Panc1 (cell line): Measurements from ENCODE around the gene SLC6A19. TPM values are rescaled to one million over a fixed set of nuclear protein-coding genes. Genes with fewer than 3 reads are reported as not detected.

ENCODE experiments used
- ATAC-seq: fragments of 200-7000 bp; cut with Tn5 transposase; 2 replicates; pipeline ENCODE4 v1.9.1; 2020; ENCODE audit warnings: mild to moderate bottlenecking, moderate library complexity
- Bru-seq: library from RNA; stranded (reverse); fragments of 400-500 nt; gene quantifications from one replicate; lab custom pipeline; 2021; lab: Mats Ljungman, UMichigan
- BruChase-seq, 2 experiments: library from RNA; stranded (reverse); fragments of 400-500 nt; gene quantifications; one replicate each; lab custom pipeline; 2021; lab: Mats Ljungman, UMichigan
- BruUV-seq: library from RNA; stranded (reverse); fragments of 400-500 nt; replicated peaks from 2 replicates; lab custom pipeline; 2021; lab: Mats Ljungman, UMichigan
- CTCF ChIA-PET: fragments of 300-600 bp; sonication (Branson Sonifier 250); formaldehyde crosslinking; loops from one replicate; lab custom pipeline; 2022; ENCODE audit warnings: antibody characterized with exemption; lab: Charles Lee
- POLR2A ChIA-PET: fragments of 300-600 bp; sonication (Branson Sonifier 250); formaldehyde crosslinking; loops from one replicate; lab custom pipeline; 2022; ENCODE audit warnings: antibody characterized with exemption; lab: Charles Lee
- DNase-seq: peaks from one replicate; pipeline ENCODE4 v3.0.0-alpha.2; 2010; ENCODE audit warnings: low read depth, low spot score
- H3K27ac ChIP-seq: 2 replicates; pipeline ENCODE4 v1.5.1; 2011; ENCODE audit warnings: mild to moderate bottlenecking, low read length, inconsistent platforms
- H3K27me3 ChIP-seq: fragments of 200-500 bp; sonication (Bioruptor generic); 2 replicates; pipeline ENCODE4 v1.6.0; 2014; ENCODE audit warnings: low read length, inconsistent platforms; ENCODE audit not compliant: control insufficient read depth, insufficient read depth
- H3K36me3 ChIP-seq: fragments of 200-500 bp; sonication (Bioruptor generic); 2 replicates; pipeline ENCODE4 v1.5.1; 2014; ENCODE audit warnings: inconsistent platforms, mild to moderate bottlenecking, low read length, moderate library complexity; ENCODE audit not compliant: control insufficient read depth, insufficient read depth
- H3K4me1 ChIP-seq: 2 replicates; pipeline ENCODE4 v1.5.1; 2011; ENCODE audit warnings: inconsistent platforms, mild to moderate bottlenecking, low read length, moderate library complexity; ENCODE audit not compliant: control insufficient read depth, insufficient read depth
- H3K4me3 ChIP-seq, 2 experiments: 2 replicates each; pipeline ENCODE4 v1.5.1; 2011 to 2012; ENCODE audit warnings: low read depth in 2 of 2, low read length in 2 of 2, mild to moderate bottlenecking in 2 of 2, inconsistent platforms in 1 of 2, moderate library complexity in 1 of 2
- H3K9me3 ChIP-seq: fragments of 200-500 bp; sonication (Bioruptor generic); 2 replicates; pipeline ENCODE4 v1.5.1; 2014; ENCODE audit warnings: low read depth, mild to moderate bottlenecking, inconsistent platforms, low read length, moderate library complexity; ENCODE audit not compliant: control insufficient read depth, insufficient read depth
- POLR2AphosphoS5 ChIP-seq: IDR thresholded peaks from 2 replicates; pipeline ENCODE4 v1.6.1; 2012; ENCODE audit warnings: mild to moderate bottlenecking, low read depth, low read length, moderate library complexity
- SIN3A ChIP-seq: IDR thresholded peaks from 2 replicates; pipeline ENCODE4 v1.6.1; 2012; ENCODE audit warnings: low read depth, mild to moderate bottlenecking, low read length, moderate library complexity, borderline replicate concordance; ENCODE audit not compliant: insufficient read depth
- TCF7L2 ChIP-seq: IDR thresholded peaks from 2 replicates; pipeline ENCODE4 v1.6.1; 2011; ENCODE audit warnings: mild to moderate bottlenecking, low read depth, low read length, inconsistent platforms
- in situ Hi-C: cut with HindIII; loops from 2 replicates; pipeline ENCODE4 v1.10.0; 2016; ENCODE audit warnings: low sequenced_read_pairs, low pct_unique_long_range_greater_than_20kb
- intact Hi-C: fragments of 100-400 bp; cut with micrococcal nuclease; formaldehyde crosslinking; loops from one replicate; pipeline ENCODE4 v1.10.0; 2022; ENCODE audit not compliant: unreplicated experiment
- long read RNA-seq: library from polyadenylated mRNA; unstranded; transcript quantifications from one replicate; pipeline ENCODE4 v2.0.0, GENCODE V29; 2021; ENCODE audit not compliant: unreplicated experiment
- polyA plus RNA-seq: library from polyadenylated mRNA; unstranded; fragments of >200 nt; gene quantifications from one replicate; pipeline ENCODE4 v1.2.1, GENCODE V29; 2012; ENCODE audit warnings: missing spikeins; ENCODE audit not compliant: insufficient read length
- total RNA-seq: library from RNA; stranded (reverse); gene quantifications from one replicate; pipeline ENCODE4 v1.2.1, GENCODE V29; 2021; ENCODE audit not compliant: unreplicated experiment
- TF ChIP-seq, protein P1 (sequence below): fragments of 450-650 bp; IDR thresholded peaks from 2 replicates; pipeline ENCODE4 v1.5.1; 2017; ENCODE audit warnings: mild to moderate bottlenecking
- TF ChIP-seq, protein P2 (sequence below), 2 experiments: IDR thresholded peaks; 2 replicates each; pipeline ENCODE4 v1.6.1; 2011 to 2012; ENCODE audit warnings: low read depth in 2 of 2, control low read depth in 1 of 2, low read length in 1 of 2, mild to moderate bottlenecking in 1 of 2, moderate library complexity in 1 of 2; ENCODE audit not compliant: insufficient read depth in 1 of 2

The SLC6A19 gene
- total RNA-seq, result 0.23 TPM
- 0.44 TPM for polyA plus RNA-seq
- percentile 12 among the genes with signal in this experiment for Bru-seq, nascent RNA
- percentile 12 among the genes with signal in this experiment for BruChase-seq, experiment 1, labeled RNA remaining after a 2-hour chase
- percentile 19 among the genes with signal in this experiment for BruChase-seq, experiment 2, labeled RNA remaining after a 6-hour chase
- long read RNA-seq, partial matches to known transcripts, result 1 of 2 reads
- long read RNA-seq, other reads (novel, unspliced or antisense), result 1 of 2 reads

DNA sequence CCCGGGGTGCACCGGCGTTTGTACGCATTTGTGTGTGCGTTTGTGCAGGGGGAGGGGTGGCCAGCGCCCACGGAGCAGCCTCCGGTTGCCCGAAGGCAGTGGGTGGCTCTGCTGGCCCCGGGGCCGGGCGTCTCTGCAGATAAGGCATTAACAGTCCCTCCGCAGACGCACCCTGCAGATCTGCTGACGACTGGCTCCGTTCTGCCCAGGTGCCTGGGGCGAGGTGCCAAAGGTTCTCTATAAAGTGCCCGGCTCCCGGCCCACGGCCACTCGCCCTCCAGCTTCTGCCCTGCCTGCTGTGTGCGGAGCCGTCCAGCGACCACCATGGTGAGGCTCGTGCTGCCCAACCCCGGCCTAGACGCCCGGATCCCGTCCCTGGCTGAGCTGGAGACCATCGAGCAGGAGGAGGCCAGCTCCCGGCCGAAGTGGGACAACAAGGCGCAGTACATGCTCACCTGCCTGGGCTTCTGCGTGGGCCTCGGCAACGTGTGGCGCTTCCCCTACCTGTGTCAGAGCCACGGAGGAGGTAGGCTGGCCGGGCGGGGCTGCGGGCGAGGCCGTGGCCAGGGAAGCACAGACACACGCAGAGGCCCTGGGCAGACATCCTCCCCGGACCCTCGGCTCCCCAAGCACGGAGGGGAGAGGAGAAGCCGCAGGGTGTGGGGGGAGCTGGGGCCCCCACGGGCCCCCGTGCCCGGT, at the start of gene SLC6A19:
Gene SLC6A19 (plus strand): TSS at position 269 of the 699 bp plus-strand sequence. CDS start 56 bp downstream, at position 325.
- TF ChIP-seq TCF7L2 (no peak), SIN3A (no peak)
- TF ChIP-seq, protein P1, sequence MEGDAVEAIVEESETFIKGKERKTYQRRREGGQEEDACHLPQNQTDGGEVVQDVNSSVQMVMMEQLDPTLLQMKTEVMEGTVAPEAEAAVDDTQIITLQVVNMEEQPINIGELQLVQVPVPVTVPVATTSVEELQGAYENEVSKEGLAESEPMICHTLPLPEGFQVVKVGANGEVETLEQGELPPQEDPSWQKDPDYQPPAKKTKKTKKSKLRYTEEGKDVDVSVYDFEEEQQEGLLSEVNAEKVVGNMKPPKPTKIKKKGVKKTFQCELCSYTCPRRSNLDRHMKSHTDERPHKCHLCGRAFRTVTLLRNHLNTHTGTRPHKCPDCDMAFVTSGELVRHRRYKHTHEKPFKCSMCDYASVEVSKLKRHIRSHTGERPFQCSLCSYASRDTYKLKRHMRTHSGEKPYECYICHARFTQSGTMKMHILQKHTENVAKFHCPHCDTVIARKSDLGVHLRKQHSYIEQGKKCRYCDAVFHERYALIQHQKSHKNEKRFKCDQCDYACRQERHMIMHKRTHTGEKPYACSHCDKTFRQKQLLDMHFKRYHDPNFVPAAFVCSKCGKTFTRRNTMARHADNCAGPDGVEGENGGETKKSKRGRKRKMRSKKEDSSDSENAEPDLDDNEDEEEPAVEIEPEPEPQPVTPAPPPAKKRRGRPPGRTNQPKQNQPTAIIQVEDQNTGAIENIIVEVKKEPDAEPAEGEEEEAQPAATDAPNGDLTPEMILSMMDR, result no peak
- TF ChIP-seq, protein P2, sequence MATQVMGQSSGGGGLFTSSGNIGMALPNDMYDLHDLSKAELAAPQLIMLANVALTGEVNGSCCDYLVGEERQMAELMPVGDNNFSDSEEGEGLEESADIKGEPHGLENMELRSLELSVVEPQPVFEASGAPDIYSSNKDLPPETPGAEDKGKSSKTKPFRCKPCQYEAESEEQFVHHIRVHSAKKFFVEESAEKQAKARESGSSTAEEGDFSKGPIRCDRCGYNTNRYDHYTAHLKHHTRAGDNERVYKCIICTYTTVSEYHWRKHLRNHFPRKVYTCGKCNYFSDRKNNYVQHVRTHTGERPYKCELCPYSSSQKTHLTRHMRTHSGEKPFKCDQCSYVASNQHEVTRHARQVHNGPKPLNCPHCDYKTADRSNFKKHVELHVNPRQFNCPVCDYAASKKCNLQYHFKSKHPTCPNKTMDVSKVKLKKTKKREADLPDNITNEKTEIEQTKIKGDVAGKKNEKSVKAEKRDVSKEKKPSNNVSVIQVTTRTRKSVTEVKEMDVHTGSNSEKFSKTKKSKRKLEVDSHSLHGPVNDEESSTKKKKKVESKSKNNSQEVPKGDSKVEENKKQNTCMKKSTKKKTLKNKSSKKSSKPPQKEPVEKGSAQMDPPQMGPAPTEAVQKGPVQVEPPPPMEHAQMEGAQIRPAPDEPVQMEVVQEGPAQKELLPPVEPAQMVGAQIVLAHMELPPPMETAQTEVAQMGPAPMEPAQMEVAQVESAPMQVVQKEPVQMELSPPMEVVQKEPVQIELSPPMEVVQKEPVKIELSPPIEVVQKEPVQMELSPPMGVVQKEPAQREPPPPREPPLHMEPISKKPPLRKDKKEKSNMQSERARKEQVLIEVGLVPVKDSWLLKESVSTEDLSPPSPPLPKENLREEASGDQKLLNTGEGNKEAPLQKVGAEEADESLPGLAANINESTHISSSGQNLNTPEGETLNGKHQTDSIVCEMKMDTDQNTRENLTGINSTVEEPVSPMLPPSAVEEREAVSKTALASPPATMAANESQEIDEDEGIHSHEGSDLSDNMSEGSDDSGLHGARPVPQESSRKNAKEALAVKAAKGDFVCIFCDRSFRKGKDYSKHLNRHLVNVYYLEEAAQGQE (IDR thresholded peaks at IDR 0.05; ENCODE audit: insufficient read depth in 1 of 2, low read depth in 2 of 2, low read length in 1 of 2), result no peak
- ChIA-PET CTCF (interaction anchor here (0.5 to 0.6 kb wide), 3 partner anchors 44 to 482 kb away, joined by 3 to 4 read pairs (median 3); no protein-coding TSS in a partner anchor), POLR2A (no interaction called here)
- H3K27ac ChIP-seq, result no peak within 1 kb of the TSS
- peaks cover 4% of the 10 kb centered on the region for H3K4me1 ChIP-seq
- in situ Hi-C loops, result no loop called here
- H3K4me3 ChIP-seq, result no peak within 1 kb of the TSS
- no peaks in the 10 kb centered on the region for H3K27me3 ChIP-seq
- intact Hi-C loops, result no loop called here
- no peaks in the 10 kb centered on the region for H3K36me3 ChIP-seq
- H3K9me3 ChIP-seq, result no peaks in the 10 kb centered on the region
- no TSS peak for BruUV-seq
- ATAC-seq (no peak), DNase-seq (no peak)

DNA sequence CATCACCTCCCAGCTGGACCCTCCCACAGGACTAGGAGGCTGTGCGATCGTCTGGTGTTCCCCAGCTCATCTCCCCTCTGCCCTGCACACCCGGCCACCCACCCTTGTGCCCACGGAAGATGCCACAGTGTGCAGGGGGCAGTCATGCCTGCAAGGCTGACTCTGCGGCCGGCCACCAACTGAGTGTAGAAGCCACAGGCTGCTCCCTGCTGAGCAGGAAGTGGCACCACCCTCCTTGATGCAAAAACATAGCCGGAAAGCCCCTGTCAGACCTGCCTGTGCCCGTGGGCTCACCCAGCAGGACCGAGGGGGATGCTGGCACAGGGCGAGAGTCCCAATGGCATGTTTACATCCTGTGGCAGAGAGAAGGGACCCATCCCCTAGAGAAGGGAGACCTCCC, 49.2 kb upstream of the SLC6A19 start:
- no peaks in the 10 kb centered on the region for H3K9me3 ChIP-seq
- CTCF ChIA-PET, result interaction anchor here (0.6 kb wide), 1 partner anchor 9 kb away, joined by 3 read pairs; no protein-coding TSS in a partner anchor
- H3K36me3 ChIP-seq, result no peaks in the 10 kb centered on the region
- intact Hi-C loops, result no loop called here
- H3K4me1 ChIP-seq, result peaks cover 53% of the 10 kb centered on the region
- no TSS peak for BruUV-seq
- DNase-seq, result no peak
- in situ Hi-C loops, result no loop called here
- POLR2A ChIA-PET, result interaction anchor here (0.7 kb wide), 1 partner anchor 50 kb away, joined by 3 read pairs; no protein-coding TSS in a partner anchor
- TF ChIP-seq POLR2AphosphoS5, result no peak; the same call in 1 of the 2 replicates
- no peak for TF ChIP-seq SIN3A
- no peak; the same call in 1 of the 2 replicates for TF ChIP-seq TCF7L2
- TF ChIP-seq, protein P1, result no peak
- TF ChIP-seq, protein P2 (IDR thresholded peaks at IDR 0.05; ENCODE audit: insufficient read depth in 1 of 2, low read depth in 2 of 2, low read length in 1 of 2), result no peak
- no peak overlapping the region; a peak in 1 of 4 replicates for H3K4me3 ChIP-seq
- no peaks in the 10 kb centered on the region for H3K27me3 ChIP-seq
- peak overlapping the region; percentile 86 for H3K27ac ChIP-seq
- ATAC-seq, result peak; percentile 59
